Brain microvascular endothelial cell (primary cell): ENCODE results near the gene SRBD1.

ENCODE experiments used
- DNase-seq: peaks from one replicate; pipeline ENCODE4 v3.0.0-alpha.2; 2020
- H3K27ac ChIP-seq: fragments of 250-450 bp; sonication (Bioruptor Pico); 2 replicates; pipeline ENCODE4 v1.5.1; 2020; ENCODE audit warnings: mild to moderate bottlenecking, moderate library complexity
- H3K27me3 ChIP-seq: fragments of 250-450 bp; sonication (Bioruptor Pico); replicated peaks from 2 replicates; pipeline ENCODE4 v1.5.1; 2020; ENCODE audit warnings: mild to moderate bottlenecking
- H3K36me3 ChIP-seq: fragments of 250-450 bp; sonication (Bioruptor Pico); replicated peaks from 2 replicates; pipeline ENCODE4 v1.5.1; 2020; ENCODE audit warnings: mild to moderate bottlenecking
- H3K4me3 ChIP-seq: 2 replicates; pipeline ENCODE4 v1.5.1; 2011; ENCODE audit warnings: low read depth, mild to moderate bottlenecking, control low read depth, low read length, moderate library complexity
- CTCF ChIP-seq: IDR thresholded peaks from 2 replicates; pipeline ENCODE4 v1.5.1; 2011; ENCODE audit warnings: low read depth, mild to moderate bottlenecking, moderate library complexity, low read length, control low read depth, inconsistent platforms; ENCODE audit errors: missing control alignments
- in situ Hi-C: cut with HindIII; loops from 2 replicates; pipeline ENCODE4 v1.10.0; 2017; ENCODE audit warnings: low sequenced_read_pairs, low pct_ligation_motif_present

The SRBD1 gene

GRCh38 chr2:45568935-45569334 is 42.1 kb downstream of the SRBD1 start:
- H3K4me3 ChIP-seq = no peak overlapping the region
- DNase-seq = no peak
- in situ Hi-C loops = no loop called here
- no peak for TF ChIP-seq CTCF
- no peaks in the 10 kb centered on the region for H3K36me3 ChIP-seq
- H3K27me3 ChIP-seq = no peaks in the 10 kb centered on the region
- H3K27ac ChIP-seq = peak overlapping the region; percentile 85

DNA sequence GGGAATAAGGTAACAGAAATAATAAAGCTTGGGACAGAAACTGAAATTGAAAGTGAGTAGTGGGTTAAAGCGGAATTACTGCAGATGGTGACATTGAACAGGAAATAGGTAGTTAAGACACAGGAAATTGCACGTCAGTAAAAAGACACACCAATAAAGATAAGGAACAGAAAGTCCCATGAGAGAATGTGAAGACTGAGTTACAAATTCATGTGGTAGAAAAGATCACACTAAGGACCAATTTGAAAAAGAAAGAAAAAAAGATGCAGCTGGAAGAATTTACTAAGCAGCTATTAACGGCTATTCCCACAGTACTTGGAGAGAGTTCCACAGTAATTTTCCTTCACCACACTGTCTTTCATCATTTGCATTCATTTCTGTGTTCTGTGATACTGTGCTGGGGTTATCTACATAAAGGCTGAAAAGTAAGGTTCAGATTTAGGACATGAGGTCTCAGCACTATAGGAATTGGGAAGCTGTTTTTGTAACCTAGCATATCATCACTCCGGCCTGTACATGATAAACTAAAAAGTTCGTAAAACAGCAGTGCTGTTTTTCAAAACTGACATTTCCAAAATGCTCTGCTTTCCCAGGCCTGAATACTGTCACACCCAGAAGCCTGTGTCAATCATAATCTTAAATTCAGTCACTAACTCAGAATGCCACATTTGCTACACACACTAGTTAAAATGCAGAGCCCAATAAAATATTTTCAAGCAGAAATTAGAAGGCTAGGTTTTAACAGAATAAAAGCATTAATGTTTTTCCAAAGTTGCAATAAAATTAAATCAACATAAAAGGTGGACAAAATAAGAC is 42.9 kb downstream of the SRBD1 start:
- peak; percentile 25 for DNase-seq
- no peak overlapping the region for H3K4me3 ChIP-seq
- no peak for TF ChIP-seq CTCF
- H3K36me3 ChIP-seq = no peaks in the 10 kb centered on the region
- no peaks in the 10 kb centered on the region for H3K27me3 ChIP-seq
- peak overlapping the region; percentile 85 for H3K27ac ChIP-seq
- in situ Hi-C loops = no loop called here

DNA sequence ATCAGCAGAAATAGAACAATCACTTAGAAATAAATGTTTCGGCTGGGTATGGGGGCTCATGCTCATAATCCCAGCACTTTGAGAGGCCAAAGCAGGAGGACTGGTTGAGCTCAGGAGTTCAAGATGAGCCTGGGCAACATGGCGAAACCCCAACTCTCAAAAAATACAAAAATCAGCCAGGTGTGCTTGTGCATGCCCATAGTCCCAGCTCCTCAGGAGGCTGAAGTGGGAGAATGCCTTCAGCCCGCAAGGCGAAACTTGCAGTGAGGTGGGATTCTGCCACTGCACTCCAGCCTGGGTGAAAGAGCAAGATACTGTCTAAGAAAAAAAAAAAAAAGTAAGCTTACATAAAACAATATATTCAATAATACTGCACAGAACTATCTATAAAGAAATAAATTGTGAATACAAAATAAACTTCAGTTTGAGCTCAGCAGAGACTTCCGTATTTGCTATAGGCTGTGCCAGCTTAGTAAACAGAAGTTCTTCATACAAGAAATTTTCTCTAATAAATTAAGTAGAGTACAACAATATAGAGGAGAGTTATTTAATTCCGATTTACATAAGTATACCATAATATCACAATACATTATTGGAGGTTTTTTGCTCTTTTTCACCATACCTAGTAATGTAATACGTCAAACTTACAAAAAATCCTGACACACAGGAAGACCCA is 43.6 kb downstream of the SRBD1 start:
- DNase-seq = no peak
- in situ Hi-C loops = no loop called here
- TF ChIP-seq CTCF = no peak
- Histone ChIP-seq H3K4me3 (no peak overlapping the region), H3K27ac (peak overlapping the region; percentile 85), H3K27me3 (no peaks in the 10 kb centered on the region), H3K36me3 (no peaks in the 10 kb centered on the region)

- DNase-seq = no peak
- no peaks in the 10 kb centered on the region for H3K27me3 ChIP-seq
- H3K4me3 ChIP-seq = no peak overlapping the region
- in situ Hi-C loops = no loop called here
- no peaks in the 10 kb centered on the region for H3K36me3 ChIP-seq
- no peak overlapping the region for H3K27ac ChIP-seq
- no peak for TF ChIP-seq CTCF
Observed at GRCh38 chr2:45559436-45559835, 51.6 kb downstream of the SRBD1 start.

DNA sequence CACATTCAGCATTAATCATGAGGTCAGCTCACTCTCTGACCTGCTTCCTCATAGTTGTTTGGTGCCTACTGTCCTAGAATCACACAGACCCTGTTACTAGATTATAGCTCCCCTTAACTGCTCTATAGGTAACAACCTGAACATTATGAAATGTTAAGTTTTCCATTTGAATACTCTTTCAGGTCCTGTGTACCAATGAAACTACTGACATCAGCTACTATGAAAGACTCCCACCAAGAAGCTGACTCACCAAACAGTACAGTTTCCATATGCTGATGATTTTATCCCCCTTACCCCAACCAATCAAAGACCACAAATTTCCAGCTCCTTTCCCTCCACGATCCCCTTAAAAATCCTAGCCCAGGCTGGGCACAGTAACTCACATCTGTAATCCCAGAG is 56.3 kb downstream of the SRBD1 start:
- peak; percentile 37 for DNase-seq
- in situ Hi-C loops = no loop called here
- H3K27ac ChIP-seq = peak overlapping the region; percentile 87

More for the DNA sequence above, 56.3 kb downstream of the SRBD1 start:
- Histone ChIP-seq H3K36me3 (no peaks in the 10 kb centered on the region), H3K4me3 (no peak overlapping the region), H3K27me3 (no peaks in the 10 kb centered on the region)
- TF ChIP-seq CTCF = no peak
